Testis (tissue), 3 donors: ENCODE data around the gene MAMLD1. TPM values are rescaled to one million over a fixed set of nuclear protein-coding genes. Genes with fewer than 3 reads are reported as not detected.

Experiments
- DNase-seq: peaks from one replicate; pipeline ENCODE4 v3.0.0-alpha.2; 2019
- H3K27ac ChIP-seq, 2 donors: fragments of 200-600 bp; sonication (generic); one replicate each; pipeline ENCODE4 v1.5.1; 2019
- H3K27me3 ChIP-seq: fragments of 200-600 bp; sonication (generic); one replicate; pipeline ENCODE4 v1.5.1; 2019
- H3K36me3 ChIP-seq: fragments of 200-600 bp; sonication (generic); one replicate; pipeline ENCODE4 v1.5.1; 2017; ENCODE audit warnings: low read depth; ENCODE audit errors: missing control alignments
- H3K4me1 ChIP-seq: fragments of 200-600 bp; sonication (generic); one replicate; pipeline ENCODE4 v1.5.1; 2019
- H3K4me3 ChIP-seq, 2 donors: fragments of 200-600 bp; sonication (generic); one replicate each; pipeline ENCODE4 v1.5.1; 2017 to 2019
- H3K9me3 ChIP-seq: fragments of 200-600 bp; sonication (generic); one replicate; pipeline ENCODE4 v1.5.1; 2017
- POLR2A ChIP-seq: fragments of 450-650 bp; IDR thresholded peaks from one replicate; pipeline ENCODE4 v1.6.1; 2017; ENCODE audit warnings: antibody characterized with exemption, mild to moderate bottlenecking, moderate library complexity
- WGBS, 2 donors: methylation state at CpG; one replicate each; pipeline ENCODE4 v1.1.5; 2018; 5-methylcytosine and 5-hydroxymethylcytosine counted together
- intact Hi-C: fragments of 100-400 bp; cut with DNase I; formaldehyde crosslinking; loops from one replicate; pipeline ENCODE4 v1.15.1; 2023; ENCODE audit warnings: low total_unique reads
- polyA plus RNA-seq: library from polyadenylated mRNA; stranded (reverse); fragments of 350-450 nt; fragmentation: Illumina TruSeq; extraction: RNeasy Lipid Tissue Mini Kit (QIAGEN cat#74804); gene quantifications from one replicate; pipeline ENCODE4 v1.2.3, GENCODE V29; 2014; ENCODE audit warnings: low read depth, low replicate concordance; ENCODE audit not compliant: insufficient read depth
- total RNA-seq, 2 donors: library from RNA; depleted of rRNA; stranded (reverse); fragments of >200 nt; gene quantifications; one replicate each; pipeline ENCODE4 v1.2.3, GENCODE V29; 2016
- TF ChIP-seq, protein P1 (sequence below), 3 experiments: fragments of 450-650 bp in 2 of 3; fragments of 200-600 bp in 1 of 3; sonication (generic) in 1 of 3; IDR thresholded peaks; one replicate each; pipeline ENCODE4 v1.5.1; 2016 to 2019; ENCODE audit warnings: antibody characterized with exemption in 3 of 3, mild to moderate bottlenecking in 2 of 3, moderate library complexity in 1 of 3

MAMLD1 gene
- total and polyA plus RNA-seq, 3 donors from 2014 or later, result 31.3 to 91.5 (median 70.6) TPM

DNA sequence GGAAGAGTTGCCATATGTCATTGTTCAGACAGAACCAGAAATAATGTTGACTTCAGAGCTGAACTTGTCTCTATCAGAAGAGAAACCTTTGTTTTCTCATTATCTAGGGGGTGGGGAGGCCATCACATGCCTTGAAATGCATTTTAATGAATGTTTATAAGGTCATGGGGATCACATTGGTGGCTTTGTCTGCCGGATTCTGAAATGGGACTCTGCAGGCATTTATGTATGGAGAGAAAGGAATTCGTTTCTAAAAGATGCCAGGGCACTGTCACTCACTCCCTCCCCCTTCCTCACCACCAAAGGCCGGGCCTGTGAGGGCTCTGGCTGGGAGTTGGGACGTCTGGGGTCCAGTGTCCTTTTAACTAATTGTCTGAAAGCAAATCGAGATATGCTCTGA, 102.2 kb downstream of the MAMLD1 start:
- peak overlapping the region in 1 of 2 donors; percentile 30 for H3K27ac ChIP-seq
- intact Hi-C loops, result no loop called here
- H3K4me1 ChIP-seq, result no peaks in the 10 kb centered on the region
- TF ChIP-seq, protein P1, sequence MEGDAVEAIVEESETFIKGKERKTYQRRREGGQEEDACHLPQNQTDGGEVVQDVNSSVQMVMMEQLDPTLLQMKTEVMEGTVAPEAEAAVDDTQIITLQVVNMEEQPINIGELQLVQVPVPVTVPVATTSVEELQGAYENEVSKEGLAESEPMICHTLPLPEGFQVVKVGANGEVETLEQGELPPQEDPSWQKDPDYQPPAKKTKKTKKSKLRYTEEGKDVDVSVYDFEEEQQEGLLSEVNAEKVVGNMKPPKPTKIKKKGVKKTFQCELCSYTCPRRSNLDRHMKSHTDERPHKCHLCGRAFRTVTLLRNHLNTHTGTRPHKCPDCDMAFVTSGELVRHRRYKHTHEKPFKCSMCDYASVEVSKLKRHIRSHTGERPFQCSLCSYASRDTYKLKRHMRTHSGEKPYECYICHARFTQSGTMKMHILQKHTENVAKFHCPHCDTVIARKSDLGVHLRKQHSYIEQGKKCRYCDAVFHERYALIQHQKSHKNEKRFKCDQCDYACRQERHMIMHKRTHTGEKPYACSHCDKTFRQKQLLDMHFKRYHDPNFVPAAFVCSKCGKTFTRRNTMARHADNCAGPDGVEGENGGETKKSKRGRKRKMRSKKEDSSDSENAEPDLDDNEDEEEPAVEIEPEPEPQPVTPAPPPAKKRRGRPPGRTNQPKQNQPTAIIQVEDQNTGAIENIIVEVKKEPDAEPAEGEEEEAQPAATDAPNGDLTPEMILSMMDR (IDR thresholded peaks at IDR 0.05), result no peak
- no peak for TF ChIP-seq POLR2A
- no peak for DNase-seq
- no peaks in the 10 kb centered on the region for H3K9me3 ChIP-seq
- H3K27me3 ChIP-seq, result no peaks in the 10 kb centered on the region
- H3K4me3 ChIP-seq, result no peak overlapping the region
- no peaks in the 10 kb centered on the region for H3K36me3 ChIP-seq
- WGBS, 2 donors, result 62 to 66% methylated on average over 5 of the region's 5 CpGs

- no peak for DNase-seq
- peak overlapping the region in 1 of 2 donors; percentile 30 for H3K27ac ChIP-seq
- intact Hi-C loops, result no loop called here
- no peaks in the 10 kb centered on the region for H3K9me3 ChIP-seq
- no peaks in the 10 kb centered on the region for H3K27me3 ChIP-seq
- H3K36me3 ChIP-seq, result no peaks in the 10 kb centered on the region
- no peak overlapping the region for H3K4me3 ChIP-seq
- 66 to 72% methylated on average over 12 to 15 of the region's 15 CpGs for WGBS, 2 donors
- TF ChIP-seq POLR2A, result no peak
- TF ChIP-seq, protein P1 (IDR thresholded peaks at IDR 0.05), result no peak
- H3K4me1 ChIP-seq, result no peaks in the 10 kb centered on the region
Observed at GRCh38 chrX:150465881-150466775, 103.0 kb downstream of the MAMLD1 start.

- Histone ChIP-seq H3K4me3 (no peak overlapping the region), H3K27ac (no peak overlapping the region), H3K9me3 (no peaks in the 10 kb centered on the region), H3K4me1 (peaks cover 6% of the 10 kb centered on the region), H3K36me3 (no peaks in the 10 kb centered on the region), H3K27me3 (no peaks in the 10 kb centered on the region)
- TF ChIP-seq, protein P1 (IDR thresholded peaks at IDR 0.05), result no peak
- DNase-seq, result no peak
- WGBS, 2 donors, result 96% methylated on average over 4 of the region's 4 CpGs; no CpG with 5 or more reads in 1 of the 2 donors
- intact Hi-C loops, result no loop called here
Observed at GRCh38 chrX:150472306-150472705, 109.2 kb downstream of the MAMLD1 start.

DNA sequence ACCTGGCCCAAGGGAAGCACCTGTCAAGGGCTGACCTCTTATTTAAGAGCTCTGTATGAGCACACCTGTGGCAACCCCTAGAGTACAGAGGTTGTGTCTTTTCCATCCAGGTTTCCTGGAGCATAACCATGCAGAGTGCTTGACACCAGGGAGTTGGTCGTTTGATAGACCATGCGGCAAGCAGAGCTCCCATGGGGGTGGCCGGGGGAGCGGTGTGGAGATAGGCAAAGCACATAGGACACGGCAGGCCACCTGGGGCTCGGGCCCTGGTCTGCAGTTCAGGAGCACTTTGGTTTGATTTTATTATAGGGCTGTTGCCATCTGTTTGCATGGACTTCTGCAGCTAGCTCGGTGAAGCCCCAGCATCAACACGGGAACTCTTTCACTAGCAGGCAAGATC, 110.3 kb downstream of the MAMLD1 start:
- WGBS, 2 donors, result 77% methylated on average over 8 of the region's 8 CpGs; no CpG with 5 or more reads in 1 of the 2 donors
- H3K36me3 ChIP-seq, result no peaks in the 10 kb centered on the region
- no peak for DNase-seq
- peaks cover 6% of the 10 kb centered on the region for H3K4me1 ChIP-seq
- H3K27me3 ChIP-seq, result no peaks in the 10 kb centered on the region
- H3K27ac ChIP-seq, result no peak overlapping the region
- intact Hi-C loops, result no loop called here
- H3K9me3 ChIP-seq, result no peaks in the 10 kb centered on the region
- TF ChIP-seq, protein P1 (IDR thresholded peaks at IDR 0.05), result no peak
- no peak for TF ChIP-seq POLR2A
- no peak overlapping the region for H3K4me3 ChIP-seq
